ENCODE results near the gene EGLN1. TPM values are rescaled to one million over a fixed set of nuclear protein-coding genes. Genes with fewer than 3 reads are reported as not detected.

EGLN1 gene
- total RNA-seq, 1 experiment from 2014 or later: 27.1 TPM

DNA sequence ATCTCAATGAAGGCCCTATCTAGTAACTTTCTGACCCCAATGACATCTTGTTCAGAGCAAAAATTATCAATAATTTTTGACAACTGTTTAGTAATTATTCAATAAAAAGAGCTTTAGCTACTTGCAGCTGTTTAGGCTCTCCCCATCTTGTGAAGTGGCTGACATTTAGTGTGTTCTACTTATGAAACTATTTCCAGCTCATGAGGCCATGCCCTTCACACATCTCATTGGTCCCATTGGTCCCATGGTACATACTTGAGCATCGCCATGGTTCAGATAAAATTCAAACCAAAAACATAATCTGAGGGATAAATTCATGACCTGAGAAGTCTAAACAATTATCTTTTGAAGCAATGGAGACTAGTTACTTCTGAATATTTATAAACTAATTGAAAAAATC is 59.8 kb downstream of the EGLN1 start (continued):
- TF ChIP-seq TCF7L2 (IDR thresholded peaks at IDR 0.05; ENCODE audit: borderline replicate concordance, extremely low read depth, insufficient read depth, insufficient read length): no peak
- TF ChIP-seq, protein P1, sequence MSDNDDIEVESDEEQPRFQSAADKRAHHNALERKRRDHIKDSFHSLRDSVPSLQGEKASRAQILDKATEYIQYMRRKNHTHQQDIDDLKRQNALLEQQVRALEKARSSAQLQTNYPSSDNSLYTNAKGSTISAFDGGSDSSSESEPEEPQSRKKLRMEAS (IDR thresholded peaks at IDR 0.05): no peak

DNA sequence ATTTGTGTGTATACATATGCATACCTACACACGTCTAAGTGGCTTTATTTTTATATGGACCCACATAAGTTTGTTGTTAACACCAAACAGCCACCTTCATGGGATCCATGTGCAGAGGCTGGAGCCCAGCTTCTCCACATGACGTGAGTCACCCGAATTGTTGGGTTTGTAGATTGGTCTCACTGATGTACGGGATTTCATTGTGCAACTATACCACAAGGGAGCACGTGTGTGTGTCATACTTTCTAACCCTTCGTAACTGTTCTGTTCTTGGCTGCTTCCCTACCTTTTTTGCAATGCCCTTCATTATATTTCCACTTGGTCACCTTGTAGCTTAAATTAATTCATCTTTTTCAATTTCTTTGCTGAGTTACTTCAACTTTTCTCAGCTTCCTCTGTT is 63.0 kb downstream of the EGLN1 start:
- intact Hi-C loops (cut with micrococcal nuclease): loop anchor here (2.0 kb wide), 1 partner anchor 64 kb away; the partner anchor contains the start of gene EGLN1
- Histone ChIP-seq H3K4me3 (replicated peaks in 1 of 2; ENCODE audit: low read depth in 1 of 2, low read length in 2 of 2) (no peak overlapping the region), H3K9me3 (ENCODE audit: control insufficient read depth in 1 of 2, insufficient read depth in 1 of 2, low read depth in 1 of 2, low read length in 2 of 2) (no peaks in the 10 kb centered on the region), H3K27ac (ENCODE audit: low read depth, low read length) (no peak overlapping the region), H3K4me2 (ENCODE audit: low read length) (no peak overlapping the region), H3K4me1 (ENCODE audit: control insufficient read depth in 1 of 2, insufficient read depth in 2 of 2, low read length in 2 of 2) (peaks cover 0 to 3% of the 10 kb centered on the region in 2 experiments; a peak in 1 of 4 replicates), H4K20me1 (ENCODE audit: insufficient read depth) (0 out of 2 replicates have a peak, but pooled peaks cover 9% of the 10 kb centered on the region), H3K9ac (ENCODE audit: low read length) (no peak overlapping the region), H2AFZ (ENCODE audit: low read depth, low read length, poor library complexity, severe bottlenecking) (no peak overlapping the region), H3K27me3 (ENCODE audit: insufficient read depth, low read length) (no peaks in the 10 kb centered on the region), H3K36me3 (ENCODE audit: control insufficient read depth in 1 of 2, insufficient read depth in 2 of 2, low read length in 2 of 2) (no peaks in the 10 kb centered on the region; a peak in 1 of 4 replicates), H3K9me2 (ENCODE audit: insufficient read depth) (no peaks in the 10 kb centered on the region), H3K79me2 (ENCODE audit: insufficient read depth, low read length) (peaks cover 17% of the 10 kb centered on the region)
- POLR2A ChIA-PET: no interaction called here
- RAD21 ChIA-PET (ENCODE audit: low non-redundant PET in 1 of 2, low total read pairs in 2 of 2, uncharacterized antibody in 2 of 2, unreplicated experiment in 2 of 2): no interaction called here
- TF ChIP-seq ATF3 (IDR thresholded peaks at IDR 0.05) (no peak), SIN3A (IDR thresholded peaks at IDR 0.05; ENCODE audit: low read depth) (no peak), POLR2AphosphoS5 (IDR thresholded peaks at IDR 0.05; ENCODE audit: low read depth, low read length) (no peak)
- ATAC-seq (no peak), DNase-seq (ENCODE audit: low read depth, low spot score) (no peak)
- CTCF ChIA-PET: interaction anchor here (0.5 to 1.4 kb wide), 3 partner anchors 12 to 244 kb away, joined by 3 read pairs; partner anchors contain the start of genes EXOC8 and SPRTN
- BruUV-seq (replicated peaks): no TSS peak

DNA sequence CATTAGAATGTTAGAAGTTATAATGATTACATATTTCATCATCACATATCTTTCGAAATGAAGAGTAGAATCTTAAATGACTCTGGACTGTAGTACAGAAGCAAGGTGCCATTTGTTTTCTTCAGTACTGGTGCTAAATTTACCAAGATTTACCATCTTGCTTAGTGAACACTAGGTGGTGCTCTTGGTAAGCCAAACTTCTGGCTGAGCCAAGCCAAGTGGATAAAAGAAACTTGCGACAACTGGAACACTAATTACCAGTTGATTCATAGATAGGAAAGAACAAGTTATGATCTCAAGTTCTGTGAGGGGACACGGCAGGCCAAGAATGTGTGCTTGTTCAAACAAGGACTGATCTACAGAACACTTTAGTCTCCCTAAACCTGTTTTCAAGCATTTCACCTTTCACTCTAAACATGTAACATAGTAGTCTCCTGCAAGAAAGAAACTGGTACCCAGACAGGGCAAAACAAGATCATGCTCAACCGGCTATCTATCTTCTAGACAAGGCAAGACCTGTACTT is 64.2 kb downstream of the EGLN1 start:
- Histone ChIP-seq H2AFZ (ENCODE audit: low read depth, low read length, poor library complexity, severe bottlenecking) (no peak overlapping the region), H3K4me1 (ENCODE audit: control insufficient read depth in 1 of 2, insufficient read depth in 2 of 2, low read length in 2 of 2) (peaks cover 0 to 3% of the 10 kb centered on the region in 2 experiments; a peak in 1 of 4 replicates), H3K4me3 (replicated peaks in 1 of 2; ENCODE audit: low read depth in 1 of 2, low read length in 2 of 2) (no peak overlapping the region), H3K27ac (ENCODE audit: low read depth, low read length) (peak overlapping the region; percentile 25; the same call in 1 of the 2 replicates), H3K27me3 (ENCODE audit: insufficient read depth, low read length) (no peaks in the 10 kb centered on the region), H3K79me2 (ENCODE audit: insufficient read depth, low read length) (peaks cover 12% of the 10 kb centered on the region), H3K36me3 (ENCODE audit: control insufficient read depth in 1 of 2, insufficient read depth in 2 of 2, low read length in 2 of 2) (peaks cover 0 to 4% of the 10 kb centered on the region in 2 experiments; a peak in 1 of 4 replicates), H3K9me2 (ENCODE audit: insufficient read depth) (no peaks in the 10 kb centered on the region), H3K9ac (ENCODE audit: low read length) (no peak overlapping the region), H3K9me3 (ENCODE audit: control insufficient read depth in 1 of 2, insufficient read depth in 1 of 2, low read depth in 1 of 2, low read length in 2 of 2) (no peaks in the 10 kb centered on the region), H3K4me2 (ENCODE audit: low read length) (0 out of 2 replicates have a peak overlapping the region, but pooled peaks have one; percentile 5), H4K20me1 (ENCODE audit: insufficient read depth) (0 out of 2 replicates have a peak, but pooled peaks cover 7% of the 10 kb centered on the region)
- ATAC-seq (peak; percentile 88), DNase-seq (ENCODE audit: low read depth, low spot score) (peak; percentile 48)
- ChIA-PET RAD21 (ENCODE audit: low non-redundant PET in 1 of 2, low total read pairs in 2 of 2, uncharacterized antibody in 2 of 2, unreplicated experiment in 2 of 2) (no interaction called here), POLR2A (no interaction called here), CTCF (interaction anchor here (1.2 to 1.5 kb wide), 3 partner anchors 37 to 244 kb away, joined by 3 to 9 read pairs (median 7); no protein-coding TSS in a partner anchor)
- intact Hi-C loops (cut with micrococcal nuclease): loop anchor here (1.0 to 2.0 kb wide), 4 partner anchors 65 to 246 kb away; partner anchors contain the start of gene EGLN1
- BruUV-seq (replicated peaks): no TSS peak
- TF ChIP-seq POLR2AphosphoS5 (IDR thresholded peaks at IDR 0.05; ENCODE audit: low read depth, low read length) (no peak), YY1 (IDR thresholded peaks at IDR 0.05; ENCODE audit: extremely low read depth, insufficient replicate concordance, low read depth, low read length) (no peak), ZFX (IDR thresholded peaks at IDR 0.05) (no peak), SIN3A (IDR thresholded peaks at IDR 0.05; ENCODE audit: low read depth) (no peak), ZNF274 (IDR thresholded peaks at IDR 0.05; ENCODE audit: low read depth, low read length) (no peak), CTCF (IDR thresholded peaks at IDR 0.05 in 2 of 3, conservative IDR thresholded peaks at IDR 0.05 in 1 of 3; ENCODE audit: borderline replicate concordance in 1 of 3, insufficient read depth in 1 of 3, low read depth in 2 of 3, low read length in 2 of 3) (peak; percentile 65 to 87 (median 85)), JUND (IDR thresholded peaks at IDR 0.05) (no peak), CEBPB (IDR thresholded peaks at IDR 0.05; ENCODE audit: low read depth) (0 out of 2 replicates have a peak, but pooled peaks have one; percentile 21)
- TF ChIP-seq, protein P2, sequence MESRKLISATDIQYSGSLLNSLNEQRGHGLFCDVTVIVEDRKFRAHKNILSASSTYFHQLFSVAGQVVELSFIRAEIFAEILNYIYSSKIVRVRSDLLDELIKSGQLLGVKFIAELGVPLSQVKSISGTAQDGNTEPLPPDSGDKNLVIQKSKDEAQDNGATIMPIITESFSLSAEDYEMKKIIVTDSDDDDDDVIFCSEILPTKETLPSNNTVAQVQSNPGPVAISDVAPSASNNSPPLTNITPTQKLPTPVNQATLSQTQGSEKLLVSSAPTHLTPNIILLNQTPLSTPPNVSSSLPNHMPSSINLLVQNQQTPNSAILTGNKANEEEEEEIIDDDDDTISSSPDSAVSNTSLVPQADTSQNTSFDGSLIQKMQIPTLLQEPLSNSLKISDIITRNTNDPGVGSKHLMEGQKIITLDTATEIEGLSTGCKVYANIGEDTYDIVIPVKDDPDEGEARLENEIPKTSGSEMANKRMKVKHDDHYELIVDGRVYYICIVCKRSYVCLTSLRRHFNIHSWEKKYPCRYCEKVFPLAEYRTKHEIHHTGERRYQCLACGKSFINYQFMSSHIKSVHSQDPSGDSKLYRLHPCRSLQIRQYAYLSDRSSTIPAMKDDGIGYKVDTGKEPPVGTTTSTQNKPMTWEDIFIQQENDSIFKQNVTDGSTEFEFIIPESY (IDR thresholded peaks at IDR 0.05; ENCODE audit: extremely low read depth, insufficient replicate concordance, low read length): no peak

All from HCT116 (cell line).